Gastrocnemius medialis (tissue), 4 donors: Measurements from ENCODE around the gene TMIGD1. TPM values are rescaled to one million over a fixed set of nuclear protein-coding genes. Genes with fewer than 3 reads are reported as not detected.

Source experiments
- ATAC-seq, 2 donors: fragments of 150-250 bp; one replicate each; pipeline ENCODE4 v1.9.1; 2016
- DNase-seq, 2 donors: peaks; one replicate each; pipeline ENCODE4 v3.0.0-alpha.2; 2019
- H3K27ac ChIP-seq, 4 donors: fragments of 200-600 bp; sonication (generic); 1 replicate in 1 of 4; 2 replicates in 3 of 4; pipeline ENCODE4 v1.5.1; 2016 to 2018; ENCODE audit warnings: mild to moderate bottlenecking in 2 of 4, moderate library complexity in 1 of 4
- H3K27me3 ChIP-seq, 3 donors: fragments of 200-600 bp; sonication (generic) in 2 of 3; 1 replicate in 1 of 3; 2 replicates in 2 of 3; pipeline versions ENCODE4 v1.5.1 to v1.6.0; 2016 to 2019; ENCODE audit warnings: mild to moderate bottlenecking in 1 of 3, moderate library complexity in 1 of 3
- H3K36me3 ChIP-seq, 2 donors: fragments of 200-600 bp; sonication (generic) in 1 of 2; one replicate each; pipeline ENCODE4 v1.5.1; 2017 to 2018
- H3K4me1 ChIP-seq, 2 donors: fragments of 200-600 bp; sonication (generic) in 1 of 2; one replicate each; pipeline ENCODE4 v1.5.1; 2016 to 2017; ENCODE audit warnings: mild to moderate bottlenecking in 2 of 2
- H3K4me3 ChIP-seq, 4 donors: fragments of 200-600 bp; sonication (generic) in 3 of 4; 1 replicate in 1 of 4; 2 replicates in 3 of 4; pipeline ENCODE4 v1.5.1; 2016 to 2019; ENCODE audit warnings: mild to moderate bottlenecking in 2 of 4
- H3K9me3 ChIP-seq, 3 donors: fragments of 200-600 bp; sonication (generic) in 2 of 3; 1 replicate in 1 of 3; 2 replicates in 2 of 3; pipeline ENCODE4 v1.5.1; 2016 to 2019
- CTCF ChIP-seq, 5 experiments: fragments of 450-650 bp in 3 of 5; fragments of 200-600 bp in 2 of 5; sonication (generic) in 2 of 5; IDR thresholded peaks in 4 of 5; conservative IDR thresholded peaks in 1 of 5; 1 replicate in 4 of 5; 2 replicates in 1 of 5; pipeline ENCODE4 v1.5.1; 2016 to 2019; ENCODE audit warnings: antibody characterized with exemption in 5 of 5, mild to moderate bottlenecking in 3 of 5, moderate library complexity in 3 of 5
- POLR2A ChIP-seq, 2 donors: fragments of 450-650 bp; IDR thresholded peaks; one replicate each; pipeline ENCODE4 v1.6.1; 2017; ENCODE audit warnings: antibody characterized with exemption in 2 of 2, mild to moderate bottlenecking in 2 of 2, moderate library complexity in 2 of 2
- in situ Hi-C, 4 donors: fragments of 200-750 bp; cut with MboI; loops; one replicate each; pipeline versions ENCODE4 v1.15.0 to v1.8.0; 2017; ENCODE audit warnings: low sequenced_read_pairs in 4 of 4
- intact Hi-C: fragments of 100-400 bp; cut with DNase I; formaldehyde crosslinking; loops from one replicate; pipeline ENCODE4 v1.15.1; 2023; ENCODE audit warnings: low total_unique reads
- total RNA-seq, 4 donors: library from RNA; depleted of rRNA; stranded (reverse); fragments of >200 nt; gene quantifications; one replicate each; pipeline versions ENCODE4 v1.1.0 to v1.2.3, GENCODE V29; 2016

TMIGD1 gene
- under 1 TPM in 1 of 4 donors, not detected in 3; 0.68 TPM for total RNA-seq

GRCh38 chr17:30333503-30334360, at the start of gene TMIGD1:
Gene TMIGD1 (minus strand): TSS chr17:30334057. CDS start chr17:30332133, 1,924 bp downstream.
- intact Hi-C loops = loop anchor here (10.0 kb wide), 1 partner anchor 229 kb away; no protein-coding TSS in a partner anchor
- in situ Hi-C loops = no loop called here
- DNase-seq = no peak
- TF ChIP-seq POLR2A (IDR thresholded peaks at IDR 0.05) = no peak
- no peak for TF ChIP-seq CTCF (IDR thresholded peaks at IDR 0.05 in 4 of 5, conservative IDR thresholded peaks at IDR 0.05 in 1 of 5)
- H3K27me3 ChIP-seq = no peaks in the 10 kb centered on the region
- H3K9me3 ChIP-seq = no peaks in the 10 kb centered on the region
- H3K4me3 ChIP-seq = no peak within 1 kb of the TSS
- no peak for ATAC-seq
- no peaks in the 10 kb centered on the region for H3K4me1 ChIP-seq
- H3K27ac ChIP-seq = no peak within 1 kb of the TSS
- no peaks in the 10 kb centered on the region for H3K36me3 ChIP-seq

- no peak overlapping the region for H3K27ac ChIP-seq
- peaks cover 0 to 21% of the 10 kb centered on the region in 2 donors for H3K36me3 ChIP-seq
- intact Hi-C loops (no loop called here), in situ Hi-C loops (no loop called here)
- H3K4me1 ChIP-seq = peaks cover 37 to 44% of the 10 kb centered on the region in 2 donors
- TF ChIP-seq POLR2A (IDR thresholded peaks at IDR 0.05) (no peak), CTCF (IDR thresholded peaks at IDR 0.05 in 4 of 5, conservative IDR thresholded peaks at IDR 0.05 in 1 of 5) (no peak)
- H3K4me3 ChIP-seq = peak overlapping the region in 2 of 4 donors; percentile 9 to 24
- ATAC-seq (no peak), DNase-seq (no peak)
- no peaks in the 10 kb centered on the region for H3K27me3 ChIP-seq
- H3K9me3 ChIP-seq = no peaks in the 10 kb centered on the region
Measured at GRCh38 chr17:30382345-30382744, 48.5 kb upstream of the TMIGD1 start.

- peaks cover 0 to 10% of the 10 kb centered on the region in 2 donors for H3K36me3 ChIP-seq
- peaks cover 37 to 44% of the 10 kb centered on the region in 2 donors for H3K4me1 ChIP-seq
- H3K27me3 ChIP-seq = no peaks in the 10 kb centered on the region
- in situ Hi-C loops (no loop called here), intact Hi-C loops (loop anchor here (2.0 kb wide), 1 partner anchor 40 kb away; no protein-coding TSS in a partner anchor)
- TF ChIP-seq CTCF (IDR thresholded peaks at IDR 0.05 in 4 of 5, conservative IDR thresholded peaks at IDR 0.05 in 1 of 5) = no peak
- no peak for TF ChIP-seq POLR2A (IDR thresholded peaks at IDR 0.05)
- no peak overlapping the region for H3K27ac ChIP-seq
- DNase-seq (no peak), ATAC-seq (no peak)
- H3K4me3 ChIP-seq = peak overlapping the region; percentile 83 to 95 (median 90)
- no peaks in the 10 kb centered on the region for H3K9me3 ChIP-seq
Measured at GRCh38 chr17:30381340-30381659, 47.4 kb upstream of the TMIGD1 start.

GRCh38 chr17:30380643-30381339, 46.9 kb upstream of the TMIGD1 start:
- peak overlapping the region in 2 of 4 donors; percentile 86 to 92 for H3K27ac ChIP-seq
- in situ Hi-C loops (no loop called here), intact Hi-C loops (loop anchor here (2.0 kb wide), 1 partner anchor 40 kb away; no protein-coding TSS in a partner anchor)
- ATAC-seq (no peak), DNase-seq (no peak)
- no peaks in the 10 kb centered on the region for H3K9me3 ChIP-seq
- peaks cover 0 to 5% of the 10 kb centered on the region in 2 donors for H3K36me3 ChIP-seq
- no peak for TF ChIP-seq CTCF (IDR thresholded peaks at IDR 0.05 in 4 of 5, conservative IDR thresholded peaks at IDR 0.05 in 1 of 5)
- no peak for TF ChIP-seq POLR2A (IDR thresholded peaks at IDR 0.05)
- no peaks in the 10 kb centered on the region for H3K27me3 ChIP-seq
- peaks cover 37 to 44% of the 10 kb centered on the region in 2 donors for H3K4me1 ChIP-seq
- peak overlapping the region; percentile 83 to 95 (median 90) for H3K4me3 ChIP-seq
